GM15510 (cell line): Measurements from ENCODE around the gene PDIK1L.
A peak's percentile ranks its signal among the peaks of the same experiment; 100 is the strongest.

Experiments
- POLR2A ChIP-seq: IDR thresholded peaks from 3 replicates; pipeline ENCODE4 v1.6.1; 2011; ENCODE audit warnings: borderline replicate concordance; ENCODE audit not compliant: insufficient read length; ENCODE audit errors: extremely low read depth

PDIK1L gene

GRCh38 chr1:26166719-26167281, 55.2 kb downstream of the PDIK1L start:
- TF ChIP-seq POLR2A = no peak

GRCh38 chr1:26168410-26169197, 57.0 kb downstream of the PDIK1L start, which contains the start of gene C1orf232:
Gene C1orf232 (minus strand): TSS chr1:26168963. CDS start chr1:26168499, 464 bp downstream.
- TF ChIP-seq POLR2A = no peak

- no peak for TF ChIP-seq POLR2A
Observed at GRCh38 chr1:26169198-26169554, 57.6 kb downstream of the PDIK1L start.

GRCh38 chr1:26169669-26170471, 58.2 kb downstream of the PDIK1L start, which contains the start of gene ZNF593:
Gene ZNF593 (plus strand): TSS chr1:26169908. CDS start chr1:26169984, 76 bp downstream.
- TF ChIP-seq POLR2A = peak; percentile 90

- no peak for TF ChIP-seq POLR2A
Observed at GRCh38 chr1:26170472-26170821, 58.8 kb downstream of the PDIK1L start.

GRCh38 chr1:26171084-26172072, 59.8 kb downstream of the PDIK1L start, which contains the start of gene ZNF593OS:
Gene ZNF593OS (minus strand): TSS chr1:26171832. CDS start chr1:26171661, 171 bp downstream.
- no peak for TF ChIP-seq POLR2A
